ENCODE data around the gene NUP188.
"Not testable (repeated sequence)": the region's sequence is repeated elsewhere in the genome, so short reads cannot be mapped to it uniquely, and the experiment has no call there.

Gene NUP188

GRCh38 chr9:128936171-128936865 is 11.2 kb upstream of the NUP188 start:
- Mint-ChIP-seq H3K4me3 (no peak overlapping the region), H3K9me3 (no peaks in the 10 kb centered on the region), H3K27ac (no peak overlapping the region), H3K27me3 (ENCODE audit: low read depth) (no peaks in the 10 kb centered on the region), H3K4me1 (no peaks in the 10 kb centered on the region), H3K36me3 (ENCODE audit: low read depth) (no peaks in the 10 kb centered on the region)
- TF ChIP-seq CTCF (IDR thresholded peaks at IDR 0.05; ENCODE audit: unreplicated experiment in 3 of 3): no peak

- Mint-ChIP-seq H3K36me3 (ENCODE audit: low read depth) (no peaks in the 10 kb centered on the region), H3K27me3 (ENCODE audit: low read depth) (no peaks in the 10 kb centered on the region), H3K4me3 (no peak overlapping the region), H3K9me3 (no peaks in the 10 kb centered on the region), H3K27ac (no peak overlapping the region), H3K4me1 (no peaks in the 10 kb centered on the region)
- TF ChIP-seq CTCF (IDR thresholded peaks at IDR 0.05; ENCODE audit: unreplicated experiment in 3 of 3): no peak
Measured at GRCh38 chr9:128937310-128938165, 10.0 kb upstream of the NUP188 start.

GRCh38 chr9:128940271-128940921 is 7.1 kb upstream of the NUP188 start:
- H3K27ac Mint-ChIP-seq: no peak overlapping the region
- H3K36me3 Mint-ChIP-seq (ENCODE audit: low read depth): peaks cover under 1% of the 10 kb centered on the region

GRCh38 chr9:128940946-128941755 is 6.3 kb upstream of the NUP188 start:
- Mint-ChIP-seq H3K4me3 (no peak overlapping the region), H3K9me3 (no peaks in the 10 kb centered on the region), H3K4me1 (peaks cover 6% of the 10 kb centered on the region), H3K27me3 (ENCODE audit: low read depth) (no peaks in the 10 kb centered on the region), H3K27ac (no peak overlapping the region), H3K36me3 (ENCODE audit: low read depth) (peaks cover 5% of the 10 kb centered on the region)
- no peak for TF ChIP-seq CTCF (IDR thresholded peaks at IDR 0.05; ENCODE audit: unreplicated experiment in 3 of 3)

More at GRCh38 chr9:128940271-128940921, 7.1 kb upstream of the NUP188 start:
- no peaks in the 10 kb centered on the region for H3K9me3 Mint-ChIP-seq
- H3K27me3 Mint-ChIP-seq (ENCODE audit: low read depth): no peaks in the 10 kb centered on the region
- H3K4me1 Mint-ChIP-seq: no peaks in the 10 kb centered on the region
- no peak overlapping the region for H3K4me3 Mint-ChIP-seq
- TF ChIP-seq CTCF (IDR thresholded peaks at IDR 0.05; ENCODE audit: unreplicated experiment in 3 of 3): no peak

- no peak for TF ChIP-seq CTCF (IDR thresholded peaks at IDR 0.05; ENCODE audit: unreplicated experiment in 3 of 3)
- H3K27me3 Mint-ChIP-seq (ENCODE audit: low read depth): no peaks in the 10 kb centered on the region
- H3K4me3 Mint-ChIP-seq: peak overlapping the region in 1 of 3 experiments; percentile 38
- peaks cover 20% of the 10 kb centered on the region for H3K4me1 Mint-ChIP-seq
- H3K27ac Mint-ChIP-seq: no peak overlapping the region
- peaks cover 11% of the 10 kb centered on the region for H3K36me3 Mint-ChIP-seq (ENCODE audit: low read depth)
- no peaks in the 10 kb centered on the region for H3K9me3 Mint-ChIP-seq
Measured at GRCh38 chr9:128943832-128944620, 3.5 kb upstream of the NUP188 start.

GRCh38 chr9:128944966-128945365 is 2.5 kb upstream of the NUP188 start:
- Mint-ChIP-seq H3K4me1 (peaks cover 20% of the 10 kb centered on the region), H3K4me3 (peak overlapping the region; percentile 32 to 63 (median 50)), H3K36me3 (ENCODE audit: low read depth) (peaks cover 11% of the 10 kb centered on the region)
- not testable (repeated sequence) for H3K9me3 Mint-ChIP-seq; H3K27me3 Mint-ChIP-seq (ENCODE audit: low read depth); H3K27ac Mint-ChIP-seq

Measured in nephron (organoid).